IMR-90 (cell line): ENCODE data around the gene ZNF692. TPM values are rescaled to one million over a fixed set of nuclear protein-coding genes. Genes with fewer than 3 reads are reported as not detected.

ENCODE experiments used
- ATAC-seq: fragments of 200-7000 bp; cut with Tn5 transposase; 2 replicates; pipeline ENCODE4 v1.9.1; 2020; ENCODE audit warnings: low read depth, mild to moderate bottlenecking, moderate library complexity
- BruUV-seq: library from RNA; stranded (reverse); fragments of 400-500 nt; replicated peaks from 2 replicates; lab custom pipeline; 2021; lab: Mats Ljungman, UMichigan
- CTCF ChIA-PET: fragments of 300-600 bp; formaldehyde crosslinking; extraction: SDS; loops from one replicate; lab custom pipeline; 2021; ENCODE audit warnings: antibody characterized with exemption; lab: Yijun Ruan, JAX
- POLR2A ChIA-PET: fragments of 300-600 bp; sonication (Branson Sonifier 250); formaldehyde crosslinking; loops from one replicate; lab custom pipeline; 2022; ENCODE audit warnings: antibody characterized with exemption; ENCODE audit not compliant: unreplicated experiment; lab: Charles Lee
- DNase-seq: peaks from one replicate; pipeline ENCODE4 v3.0.0; 2013
- H2AFZ ChIP-seq: replicated peaks from 2 replicates; pipeline ENCODE3; 2013; ENCODE audit warnings: low read length, mild to moderate bottlenecking; ENCODE audit not compliant: poor library complexity
- H2AK5ac ChIP-seq: 2 replicates; pipeline ENCODE4 v1.6.1; 2013; ENCODE audit warnings: low read depth, low read length, inconsistent platforms
- H2AK9ac ChIP-seq: replicated peaks from 2 replicates; pipeline ENCODE3; 2013; ENCODE audit warnings: mild to moderate bottlenecking, low read depth, low read length, moderate library complexity; ENCODE audit not compliant: poor library complexity
- H2BK120ac ChIP-seq: 2 replicates; pipeline ENCODE4 v1.6.1; 2013; ENCODE audit warnings: low read depth, low read length, inconsistent platforms
- H2BK15ac ChIP-seq: 3 replicates; pipeline ENCODE4 v1.6.1; 2013; ENCODE audit warnings: low read depth, low read length, inconsistent platforms
- H2BK20ac ChIP-seq: 2 replicates; pipeline ENCODE4 v1.6.1; 2013; ENCODE audit warnings: low read depth, mild to moderate bottlenecking, inconsistent platforms, low read length, moderate library complexity
- H2BK5ac ChIP-seq: 2 replicates; pipeline ENCODE4 v1.6.1; 2013; ENCODE audit warnings: mild to moderate bottlenecking, low read depth, low read length, inconsistent platforms; ENCODE audit not compliant: poor library complexity, severe bottlenecking
- H3K14ac ChIP-seq: replicated peaks from 2 replicates; pipeline ENCODE4 v1.6.1; 2013; ENCODE audit warnings: low read depth, low read length, inconsistent platforms
- H3K18ac ChIP-seq: 2 replicates; pipeline ENCODE4 v1.6.1; 2013; ENCODE audit warnings: low read depth, low read length, control low read depth
- H3K23ac ChIP-seq: 2 replicates; pipeline ENCODE4 v1.6.1; 2013; ENCODE audit warnings: low read depth, low read length, inconsistent platforms
- H3K27ac ChIP-seq: 2 replicates; pipeline ENCODE4 v1.5.1; 2013; ENCODE audit warnings: mild to moderate bottlenecking, control low read depth, low read length; ENCODE audit not compliant: insufficient read depth
- H3K27me3 ChIP-seq: 2 replicates; pipeline ENCODE4 v1.6.1; 2013; ENCODE audit warnings: low read length; ENCODE audit not compliant: control insufficient read depth, insufficient read depth
- H3K36me3 ChIP-seq: 2 replicates; pipeline ENCODE4 v1.6.1; 2013; ENCODE audit warnings: low read length, mixed read lengths; ENCODE audit not compliant: control insufficient read depth, insufficient read depth
- H3K4ac ChIP-seq: 2 replicates; pipeline ENCODE4 v1.6.1; 2013; ENCODE audit warnings: low read depth, low read length, inconsistent platforms
- H3K4me1 ChIP-seq: 2 replicates; pipeline ENCODE4 v1.6.1; 2013; ENCODE audit warnings: low read length, mixed read lengths; ENCODE audit not compliant: control insufficient read depth, insufficient read depth
- H3K4me2 ChIP-seq: 2 replicates; pipeline ENCODE4 v1.6.1; 2013; ENCODE audit warnings: low read depth, mild to moderate bottlenecking, control low read depth, low read length, moderate library complexity
- H3K4me3 ChIP-seq: 2 replicates; pipeline ENCODE4 v1.5.1; 2013; ENCODE audit warnings: low read depth, mild to moderate bottlenecking, control low read depth, low read length, moderate library complexity; ENCODE audit not compliant: insufficient read depth
- H3K56ac ChIP-seq: 2 replicates; pipeline ENCODE4 v1.6.1; 2013; ENCODE audit warnings: low read length, inconsistent platforms; ENCODE audit not compliant: insufficient read depth; ENCODE audit errors: extremely low read depth
- H3K79me1 ChIP-seq, 2 experiments: 2 replicates each; pipeline ENCODE4 v1.6.1; 2013; ENCODE audit warnings: low read length in 2 of 2, inconsistent platforms in 1 of 2, low read depth in 1 of 2
- H3K9ac ChIP-seq: 2 replicates; pipeline ENCODE4 v1.6.1; 2013; ENCODE audit warnings: low read depth, low read length, control low read depth
- H3K9me1 ChIP-seq: 2 replicates; pipeline ENCODE4 v1.6.1; 2013; ENCODE audit warnings: low read length, inconsistent platforms; ENCODE audit not compliant: insufficient read depth
- H3K9me3 ChIP-seq: 2 replicates; pipeline ENCODE4 v1.6.1; 2013; ENCODE audit warnings: low read length; ENCODE audit not compliant: control insufficient read depth, insufficient read depth
- H4K20me1 ChIP-seq: 2 replicates; pipeline ENCODE4 v1.6.1; 2013; ENCODE audit warnings: low read length, inconsistent platforms; ENCODE audit not compliant: insufficient read depth
- H4K5ac ChIP-seq: 2 replicates; pipeline ENCODE4 v1.6.1; 2013; ENCODE audit warnings: mild to moderate bottlenecking, low read depth, low read length, control low read depth
- H4K8ac ChIP-seq, 2 experiments: 2 replicates each; pipeline ENCODE4 v1.6.1; 2013; ENCODE audit warnings: low read depth in 2 of 2, low read length in 2 of 2, control low read depth in 1 of 2, inconsistent platforms in 1 of 2
- H4K91ac ChIP-seq: 2 replicates; pipeline ENCODE4 v1.6.1; 2013; ENCODE audit warnings: low read depth, low read length, inconsistent platforms; ENCODE audit not compliant: insufficient read depth
- BHLHE40 ChIP-seq: fragments of 150-350 bp; IDR thresholded peaks from 2 replicates; pipeline ENCODE4 v1.6.1; 2016; ENCODE audit warnings: mild to moderate bottlenecking, low read depth, low read length
- CHD1 ChIP-seq: IDR thresholded peaks from 2 replicates; pipeline ENCODE4 v1.6.1; 2012; ENCODE audit warnings: low read depth, low read length, improper control_type of control experiment
- FOS ChIP-seq: fragments of 150-350 bp; IDR thresholded peaks from 2 replicates; pipeline ENCODE4 v1.6.1; 2016; ENCODE audit warnings: low read depth, low read length
- MAFK ChIP-seq: IDR thresholded peaks from 2 replicates; pipeline ENCODE4 v1.6.1; 2012; ENCODE audit warnings: low read depth, low read length, improper control_type of control experiment
- MAZ ChIP-seq: IDR thresholded peaks from 2 replicates; pipeline ENCODE4 v1.6.1; 2012; ENCODE audit warnings: low read depth, mild to moderate bottlenecking, low read length, improper control_type of control experiment, moderate library complexity, borderline replicate concordance
- MXI1 ChIP-seq: IDR thresholded peaks from 2 replicates; pipeline ENCODE4 v1.6.1; 2012; ENCODE audit warnings: low read depth, mild to moderate bottlenecking, low read length, moderate library complexity, borderline replicate concordance
- POLR2A ChIP-seq: IDR thresholded peaks from 2 replicates; pipeline ENCODE4 v1.6.1; 2012; ENCODE audit warnings: mild to moderate bottlenecking, low read depth, low read length
- RCOR1 ChIP-seq: IDR thresholded peaks from 2 replicates; pipeline ENCODE4 v1.6.1; 2012; ENCODE audit warnings: mild to moderate bottlenecking, low read length, improper control_type of control experiment; ENCODE audit not compliant: insufficient replicate concordance
- RFX5 ChIP-seq: IDR thresholded peaks from 2 replicates; pipeline ENCODE4 v1.8.0; 2012; ENCODE audit warnings: low read depth, mild to moderate bottlenecking, low read length, moderate library complexity
- SMC3 ChIP-seq: fragments of 150-350 bp; IDR thresholded peaks from 2 replicates; pipeline ENCODE4 v1.6.1; 2016; ENCODE audit warnings: low read depth, mild to moderate bottlenecking, antibody characterized with exemption, low read length, moderate library complexity
- WGBS, 2 experiments: methylation state at CpG; one replicate each; pipeline versions ENCODE4 v1.1.5 to v1.1.7; 2013; ENCODE audit warnings: missing lambda C conversion rate in 2 of 2; ENCODE audit not compliant: insufficient read length in 1 of 2; ENCODE audit errors: extremely low coverage in 2 of 2; 5-methylcytosine and 5-hydroxymethylcytosine counted together
- dilution Hi-C: fragments of 300-500 bp; cut with HindIII; formaldehyde crosslinking; loops from one replicate; pipeline ENCODE4 v1.14.3; 2018; ENCODE audit warnings: low sequenced_read_pairs; ENCODE audit not compliant: unreplicated experiment
- in situ Hi-C: fragments of 300-500 bp; cut with MboI; formaldehyde crosslinking; loops from 3 replicates; pipeline ENCODE4 v1.14.3; 2019; ENCODE audit warnings: low sequenced_read_pairs, inconsistent platforms, mixed read lengths
- intact Hi-C: fragments of 100-400 bp; cut with micrococcal nuclease; formaldehyde crosslinking; loops from 2 replicates; pipeline ENCODE4 v1.10.0; 2022
- polyA plus RNA-seq, 3 experiments: library from polyadenylated mRNA; depleted of rRNA; stranded (reverse); fragments of >200 nt; gene quantifications; 2 replicates each; pipeline ENCODE4 v1.2.3, GENCODE V29; 2012; ENCODE audit warnings: low replicate concordance in 1 of 3
- total RNA-seq: library from RNA; depleted of rRNA; stranded (reverse); fragments of >200 nt; gene quantifications from 2 replicates; pipeline ENCODE4 v1.2.3, GENCODE V29; 2012
- TF ChIP-seq, protein P1 (sequence below): fragments of 150-350 bp; IDR thresholded peaks from 2 replicates; pipeline ENCODE4 v1.6.1; 2016; ENCODE audit warnings: low read depth, mild to moderate bottlenecking, low read length, moderate library complexity, borderline replicate concordance
- TF ChIP-seq, protein P2 (sequence below): fragments of 150-350 bp; IDR thresholded peaks from 2 replicates; pipeline ENCODE4 v1.6.1; 2017; ENCODE audit warnings: mild to moderate bottlenecking, antibody characterized with exemption, low read length, low read depth
- TF ChIP-seq, protein P3 (sequence below): conservative IDR thresholded peaks from 2 replicates; pipeline ENCODE4 v1.5.1; 2012; ENCODE audit warnings: mild to moderate bottlenecking, low read depth, low read length, improper control_type of control experiment

The ZNF692 gene
- total and polyA plus RNA-seq, 2 of the 4 experiments (the other 2 are of a cell fraction): 7.3 to 50.4 TPM

DNA sequence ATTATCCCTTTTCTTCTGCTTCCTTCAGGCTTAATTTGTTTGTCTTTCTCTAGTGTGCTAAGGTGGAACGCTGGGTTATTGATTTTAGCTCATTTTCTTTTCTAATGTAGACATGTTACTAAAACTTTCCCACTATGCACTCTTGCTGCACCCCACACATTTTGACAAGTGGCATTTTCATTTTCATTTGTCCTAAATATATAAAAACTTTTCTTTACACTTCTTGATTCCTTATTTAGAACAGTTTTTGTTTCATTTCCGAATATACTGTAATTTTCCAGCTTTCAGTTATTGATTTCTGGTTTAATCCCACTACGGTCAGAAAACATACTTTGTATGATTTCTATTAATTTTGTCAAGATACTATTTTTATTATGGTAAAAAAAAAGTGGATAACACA is 58.4 kb downstream of the ZNF692 start:
- no peaks in the 10 kb centered on the region; the same call in 1 of the 2 replicates for H3K27me3 ChIP-seq
- no peaks in the 10 kb centered on the region for H3K36me3 ChIP-seq
- no peaks in the 10 kb centered on the region for H3K9me1 ChIP-seq
- in situ Hi-C loops (no loop called here), dilution Hi-C loops (no loop called here), intact Hi-C loops (no loop called here)
- H3K79me1 ChIP-seq: no peaks in the 10 kb centered on the region
- ChIA-PET CTCF (no interaction called here), POLR2A (no interaction called here)
- no peak overlapping the region for H2BK5ac ChIP-seq
- no peaks in the 10 kb centered on the region for H4K20me1 ChIP-seq
- no peak overlapping the region for H2BK15ac ChIP-seq
- H4K8ac ChIP-seq: no peak overlapping the region
- TF ChIP-seq FOS: no peak
- TF ChIP-seq MAZ: no peak
- TF ChIP-seq MXI1: no peak
- TF ChIP-seq BHLHE40: no peak
- TF ChIP-seq, protein P1, sequence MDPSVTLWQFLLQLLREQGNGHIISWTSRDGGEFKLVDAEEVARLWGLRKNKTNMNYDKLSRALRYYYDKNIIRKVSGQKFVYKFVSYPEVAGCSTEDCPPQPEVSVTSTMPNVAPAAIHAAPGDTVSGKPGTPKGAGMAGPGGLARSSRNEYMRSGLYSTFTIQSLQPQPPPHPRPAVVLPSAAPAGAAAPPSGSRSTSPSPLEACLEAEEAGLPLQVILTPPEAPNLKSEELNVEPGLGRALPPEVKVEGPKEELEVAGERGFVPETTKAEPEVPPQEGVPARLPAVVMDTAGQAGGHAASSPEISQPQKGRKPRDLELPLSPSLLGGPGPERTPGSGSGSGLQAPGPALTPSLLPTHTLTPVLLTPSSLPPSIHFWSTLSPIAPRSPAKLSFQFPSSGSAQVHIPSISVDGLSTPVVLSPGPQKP: no peak
- TF ChIP-seq SMC3: no peak
- TF ChIP-seq, protein P2, sequence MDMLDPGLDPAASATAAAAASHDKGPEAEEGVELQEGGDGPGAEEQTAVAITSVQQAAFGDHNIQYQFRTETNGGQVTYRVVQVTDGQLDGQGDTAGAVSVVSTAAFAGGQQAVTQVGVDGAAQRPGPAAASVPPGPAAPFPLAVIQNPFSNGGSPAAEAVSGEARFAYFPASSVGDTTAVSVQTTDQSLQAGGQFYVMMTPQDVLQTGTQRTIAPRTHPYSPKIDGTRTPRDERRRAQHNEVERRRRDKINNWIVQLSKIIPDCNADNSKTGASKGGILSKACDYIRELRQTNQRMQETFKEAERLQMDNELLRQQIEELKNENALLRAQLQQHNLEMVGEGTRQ: no peak
- no peak for TF ChIP-seq RCOR1
- TF ChIP-seq RFX5: no peak
- TF ChIP-seq POLR2A: no peak
- TF ChIP-seq MAFK: no peak
- no peak for TF ChIP-seq CHD1
- TF ChIP-seq, protein P3, sequence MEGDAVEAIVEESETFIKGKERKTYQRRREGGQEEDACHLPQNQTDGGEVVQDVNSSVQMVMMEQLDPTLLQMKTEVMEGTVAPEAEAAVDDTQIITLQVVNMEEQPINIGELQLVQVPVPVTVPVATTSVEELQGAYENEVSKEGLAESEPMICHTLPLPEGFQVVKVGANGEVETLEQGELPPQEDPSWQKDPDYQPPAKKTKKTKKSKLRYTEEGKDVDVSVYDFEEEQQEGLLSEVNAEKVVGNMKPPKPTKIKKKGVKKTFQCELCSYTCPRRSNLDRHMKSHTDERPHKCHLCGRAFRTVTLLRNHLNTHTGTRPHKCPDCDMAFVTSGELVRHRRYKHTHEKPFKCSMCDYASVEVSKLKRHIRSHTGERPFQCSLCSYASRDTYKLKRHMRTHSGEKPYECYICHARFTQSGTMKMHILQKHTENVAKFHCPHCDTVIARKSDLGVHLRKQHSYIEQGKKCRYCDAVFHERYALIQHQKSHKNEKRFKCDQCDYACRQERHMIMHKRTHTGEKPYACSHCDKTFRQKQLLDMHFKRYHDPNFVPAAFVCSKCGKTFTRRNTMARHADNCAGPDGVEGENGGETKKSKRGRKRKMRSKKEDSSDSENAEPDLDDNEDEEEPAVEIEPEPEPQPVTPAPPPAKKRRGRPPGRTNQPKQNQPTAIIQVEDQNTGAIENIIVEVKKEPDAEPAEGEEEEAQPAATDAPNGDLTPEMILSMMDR: no peak
- H2AK9ac ChIP-seq: no peak overlapping the region
- H2AFZ ChIP-seq: no peak overlapping the region
- no peak overlapping the region for H3K14ac ChIP-seq
- no peak overlapping the region for H3K4me2 ChIP-seq
- no peak overlapping the region for H3K4ac ChIP-seq
- H3K9ac ChIP-seq: no peak overlapping the region
- no peak overlapping the region for H2BK120ac ChIP-seq
- no peak overlapping the region for H2BK20ac ChIP-seq
- H3K27ac ChIP-seq: no peak overlapping the region
- no peak overlapping the region for H3K18ac ChIP-seq
- no peak for DNase-seq
- H3K4me1 ChIP-seq: no peaks in the 10 kb centered on the region
- BruUV-seq: no TSS peak
- H4K5ac ChIP-seq: no peak overlapping the region
- no peak overlapping the region for H3K23ac ChIP-seq
- WGBS, 2 experiments: no CpG with 5 or more reads among the region's 3 CpGs
- H3K4me3 ChIP-seq: no peak overlapping the region
- no peak overlapping the region for H2AK5ac ChIP-seq
- no peak overlapping the region for H3K56ac ChIP-seq
- no peaks in the 10 kb centered on the region; the same call in 1 of the 2 replicates for H3K9me3 ChIP-seq
- H4K91ac ChIP-seq: no peak overlapping the region
- ATAC-seq: no peak
